HG02678 (cell line): ENCODE results near the gene PPP1R9A.

Experiments
- ATAC-seq: cut with Tn5 transposase; IDR thresholded peaks from one replicate; pipeline ENCODE4 v1.9.1; 2021; ENCODE audit warnings: mild to moderate bottlenecking, moderate library complexity; ENCODE audit not compliant: unreplicated experiment

The PPP1R9A gene

DNA sequence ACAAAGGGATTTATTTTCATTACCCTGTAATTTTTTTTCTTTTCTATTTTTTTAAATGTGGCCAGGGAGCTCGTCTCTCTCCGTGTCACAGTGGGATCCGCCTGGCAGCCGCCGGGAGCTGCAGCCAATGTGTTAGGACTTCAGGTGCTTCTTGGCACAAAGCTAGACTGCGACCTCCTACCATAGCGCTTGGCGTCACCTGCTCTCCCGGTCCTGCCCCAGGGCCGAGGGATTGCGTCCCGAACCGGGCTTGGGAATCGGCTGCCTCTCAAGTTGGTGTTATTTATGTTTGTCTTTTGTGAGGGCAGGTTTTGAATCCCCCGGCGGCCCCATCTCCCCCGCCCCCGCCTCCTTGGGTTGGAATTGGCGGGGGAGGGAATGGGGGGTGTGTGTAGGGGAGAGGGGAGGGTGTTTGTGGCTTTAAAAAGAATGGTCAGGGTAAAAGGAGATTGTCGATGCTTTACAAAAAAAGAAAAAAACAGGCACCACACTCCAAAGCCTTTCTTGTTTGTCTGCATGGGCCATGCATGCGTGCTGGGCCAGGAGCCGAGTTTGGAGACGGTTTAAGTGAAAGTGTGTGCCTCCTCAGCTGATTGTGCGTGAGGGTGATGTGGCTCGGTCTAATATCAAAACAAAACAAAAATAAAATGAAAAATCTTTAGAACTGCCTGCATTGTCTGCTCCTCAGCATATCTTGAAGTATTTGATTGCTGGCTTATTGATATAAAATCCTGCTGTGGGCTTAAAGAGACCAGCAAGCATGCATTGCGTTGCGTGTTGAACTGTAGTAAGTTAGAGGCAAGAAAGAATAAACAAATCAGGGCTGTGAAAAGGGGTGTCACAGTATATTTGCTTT, 1.2 kb downstream of the PPP1R9A start:
- no peak for ATAC-seq

DNA sequence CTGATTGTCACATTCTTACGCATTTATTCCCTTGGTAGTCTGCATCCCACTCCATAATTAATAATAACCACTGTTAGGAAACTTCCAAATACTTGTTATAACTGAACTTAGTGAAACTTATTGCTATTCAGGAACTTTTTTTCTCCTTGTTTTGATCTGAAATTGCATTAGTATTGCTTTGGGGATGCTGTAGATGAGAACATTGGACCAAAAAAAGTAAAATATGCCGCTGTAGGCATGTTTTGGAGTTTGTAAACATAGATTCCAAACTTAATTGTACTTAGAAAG, 1.7 kb downstream of the PPP1R9A start:
- ATAC-seq: no peak

DNA sequence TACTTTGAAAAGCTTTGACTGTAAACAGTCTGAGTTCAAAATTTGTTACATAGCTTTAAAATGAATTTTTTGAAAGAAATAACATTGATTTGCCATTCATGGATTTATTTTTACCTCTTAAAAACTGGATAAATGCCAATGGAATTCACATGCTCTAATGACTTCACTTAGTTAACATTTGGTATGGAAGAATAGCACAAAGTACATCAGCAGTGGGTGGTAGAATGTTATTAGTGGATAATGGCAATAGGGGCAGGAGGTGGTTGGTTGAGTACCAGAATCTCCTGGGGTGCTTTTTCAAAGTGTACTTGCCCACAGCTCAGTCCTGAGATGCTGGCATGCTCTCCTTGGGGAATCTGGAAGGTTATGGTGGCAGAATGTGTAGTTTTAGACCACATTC, 4.7 kb downstream of the PPP1R9A start:
- no peak for ATAC-seq

DNA sequence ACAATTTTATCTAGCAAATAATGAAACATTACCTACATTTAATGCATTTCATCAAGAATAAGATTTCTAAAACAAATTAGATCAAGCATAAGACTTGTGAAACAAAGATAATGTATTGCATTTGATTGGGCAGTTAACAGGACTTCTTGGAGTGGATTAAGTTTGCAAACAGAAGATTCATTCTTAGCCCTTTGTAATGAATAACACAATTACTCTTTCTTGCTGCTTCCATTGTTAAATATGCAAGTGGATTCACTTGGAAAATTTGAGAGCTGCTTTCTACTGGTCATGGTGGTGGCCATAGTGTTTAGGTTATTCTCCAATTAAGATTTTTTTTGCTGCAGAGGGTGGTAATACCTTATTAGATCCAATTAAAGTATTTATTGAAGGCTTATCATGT, 6.0 kb downstream of the PPP1R9A start:
- ATAC-seq: no peak

DNA sequence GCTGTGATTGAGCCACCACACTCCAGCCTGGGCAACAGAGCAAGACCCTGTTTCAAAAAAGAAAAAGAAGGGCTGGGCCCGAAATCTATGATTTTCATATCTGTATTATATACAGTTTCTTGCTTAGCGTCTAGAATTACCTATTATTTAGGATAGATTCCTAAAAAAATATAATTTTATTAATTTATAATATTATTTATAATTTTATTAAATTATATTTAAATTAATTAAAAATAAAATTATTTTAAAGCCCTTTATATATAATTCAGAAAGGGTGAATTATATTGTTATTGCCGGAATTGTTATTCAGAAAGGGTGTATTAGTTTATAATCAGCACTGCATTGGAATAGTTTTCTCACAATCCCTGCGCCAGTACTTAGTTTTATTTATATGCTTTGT, 14.5 kb downstream of the PPP1R9A start:
- no peak for ATAC-seq

DNA sequence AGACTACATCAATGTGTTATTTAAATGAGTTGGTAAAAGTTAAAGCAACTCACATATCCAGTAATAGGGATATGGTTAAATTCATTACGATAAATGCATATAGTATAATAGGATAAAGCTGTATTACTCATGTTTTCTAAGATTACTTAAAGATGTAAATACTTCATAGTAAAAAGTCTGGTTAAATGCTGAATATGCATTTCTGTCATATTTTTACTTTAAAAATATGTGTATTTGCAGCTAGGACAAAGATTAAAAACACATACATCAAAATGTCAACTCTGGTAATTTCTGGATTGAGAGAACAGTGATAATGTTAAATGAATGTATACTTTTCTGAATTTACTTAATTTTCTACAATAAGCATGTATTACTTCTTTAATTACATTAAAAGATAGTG, 15.1 kb downstream of the PPP1R9A start:
- no peak for ATAC-seq

DNA sequence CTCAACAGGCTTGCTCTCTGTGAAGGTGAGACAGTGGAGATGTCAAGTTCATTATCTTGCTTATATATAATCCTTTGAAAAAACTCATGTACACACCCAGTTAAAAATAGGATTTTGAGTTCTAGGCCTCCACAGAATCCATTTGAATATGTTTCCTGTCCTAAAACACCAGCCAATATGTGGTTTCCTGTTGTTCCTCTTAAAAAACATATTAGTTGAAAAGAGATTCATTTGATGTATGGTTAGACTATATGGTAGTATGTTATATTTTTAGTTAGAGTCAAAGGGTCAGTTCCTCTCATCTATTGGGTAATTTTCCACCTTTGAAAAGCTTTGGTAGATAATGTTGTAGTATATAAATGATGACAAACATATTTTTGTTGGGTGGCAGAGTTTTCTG, 16.0 kb downstream of the PPP1R9A start:
- no peak for ATAC-seq

DNA sequence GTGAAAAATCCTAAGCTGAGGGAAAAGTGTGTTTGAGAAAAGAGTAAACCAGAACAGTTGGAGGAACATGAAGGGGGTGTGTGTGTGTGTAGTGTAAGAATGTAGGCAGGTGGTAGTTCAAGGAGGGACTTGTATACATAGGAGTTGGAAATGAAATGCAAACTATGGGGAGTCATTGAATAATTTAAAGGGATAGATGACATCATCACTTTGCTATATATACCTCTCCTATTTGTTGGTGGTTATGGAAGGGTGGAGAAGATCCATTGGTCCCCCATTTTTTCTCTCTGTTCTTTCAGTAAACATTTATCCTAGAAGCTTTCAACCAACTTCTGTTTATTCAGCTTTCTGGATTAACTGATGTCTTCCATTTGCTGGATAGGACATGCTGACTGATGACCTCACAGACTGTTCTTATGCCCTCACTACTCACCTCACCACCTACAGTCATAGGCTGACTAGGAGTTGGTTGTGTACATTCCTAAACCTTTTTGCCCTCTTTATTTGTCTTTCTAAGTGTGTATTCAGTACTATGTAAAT, 20.8 kb downstream of the PPP1R9A start:
- no peak for ATAC-seq

DNA sequence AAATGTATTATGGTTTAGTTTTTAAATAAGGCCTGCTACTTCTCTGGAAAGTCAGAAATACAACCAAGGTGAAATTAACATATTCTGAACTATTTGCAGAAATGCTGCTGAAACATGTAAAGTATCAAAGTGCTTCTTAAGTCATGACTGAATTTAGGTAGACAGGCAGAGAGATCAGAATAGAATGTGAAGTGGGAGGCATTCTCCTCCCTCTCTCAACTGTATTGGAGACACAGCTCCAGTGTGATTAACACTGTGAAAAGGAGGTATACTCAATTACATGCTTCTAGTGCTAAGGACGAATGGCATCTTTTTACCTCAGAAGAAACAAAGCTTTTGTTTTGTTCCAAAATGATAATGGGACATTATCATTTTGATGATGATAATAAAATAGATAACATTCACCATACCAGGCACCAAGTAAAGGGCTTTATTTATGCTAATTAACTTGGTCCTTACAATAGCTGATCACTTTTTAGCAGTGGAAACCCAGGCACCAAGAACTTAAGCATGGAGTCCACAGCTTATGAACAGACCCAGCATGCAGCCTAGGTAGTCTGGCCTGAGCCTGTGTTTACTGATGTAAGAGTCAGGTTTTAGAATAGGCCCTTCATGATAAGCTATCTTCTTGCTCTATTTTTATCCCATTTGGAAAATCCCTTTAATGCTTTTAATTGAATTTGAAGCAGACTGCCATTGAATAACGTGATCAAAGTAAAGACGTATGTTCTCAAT, 26.0 kb downstream of the PPP1R9A start:
- ATAC-seq: no peak

DNA sequence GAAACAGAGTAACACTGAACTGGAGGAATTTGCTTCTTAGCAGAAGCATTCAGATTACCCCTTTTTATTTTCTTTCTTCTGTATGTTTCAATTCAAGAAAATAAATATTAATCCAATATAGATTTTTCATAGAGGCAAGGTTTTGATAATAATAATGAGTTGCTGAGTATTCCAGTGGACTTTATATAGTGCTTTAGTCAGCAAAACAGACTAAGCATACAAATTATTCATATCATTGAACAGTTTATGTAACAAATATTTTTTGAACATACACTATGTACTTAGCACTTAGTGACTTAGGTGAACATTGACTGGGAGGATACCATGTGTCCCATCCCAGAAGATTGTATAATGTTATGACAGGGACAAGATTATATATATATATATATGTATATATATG, 32.0 kb downstream of the PPP1R9A start:
- no peak for ATAC-seq

DNA sequence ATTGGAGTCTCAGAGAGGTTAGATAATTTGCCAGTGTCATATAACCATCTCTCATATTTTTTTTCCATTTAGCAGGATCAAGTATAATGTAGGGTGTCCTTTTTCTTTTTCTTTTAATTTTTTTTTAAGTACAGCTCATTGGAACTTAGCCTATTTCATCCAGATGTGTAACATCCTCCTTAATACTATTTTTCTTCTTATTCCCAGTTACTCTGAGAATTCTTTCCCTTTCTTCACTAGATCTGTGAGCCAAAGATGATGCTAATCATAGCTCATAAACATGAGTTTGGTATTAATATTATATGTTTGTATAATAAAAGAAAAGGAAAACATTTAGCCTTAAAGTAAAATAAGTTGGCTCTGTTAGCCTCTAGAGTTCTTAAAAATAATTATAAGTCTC, 32.8 kb downstream of the PPP1R9A start:
- ATAC-seq: no peak

DNA sequence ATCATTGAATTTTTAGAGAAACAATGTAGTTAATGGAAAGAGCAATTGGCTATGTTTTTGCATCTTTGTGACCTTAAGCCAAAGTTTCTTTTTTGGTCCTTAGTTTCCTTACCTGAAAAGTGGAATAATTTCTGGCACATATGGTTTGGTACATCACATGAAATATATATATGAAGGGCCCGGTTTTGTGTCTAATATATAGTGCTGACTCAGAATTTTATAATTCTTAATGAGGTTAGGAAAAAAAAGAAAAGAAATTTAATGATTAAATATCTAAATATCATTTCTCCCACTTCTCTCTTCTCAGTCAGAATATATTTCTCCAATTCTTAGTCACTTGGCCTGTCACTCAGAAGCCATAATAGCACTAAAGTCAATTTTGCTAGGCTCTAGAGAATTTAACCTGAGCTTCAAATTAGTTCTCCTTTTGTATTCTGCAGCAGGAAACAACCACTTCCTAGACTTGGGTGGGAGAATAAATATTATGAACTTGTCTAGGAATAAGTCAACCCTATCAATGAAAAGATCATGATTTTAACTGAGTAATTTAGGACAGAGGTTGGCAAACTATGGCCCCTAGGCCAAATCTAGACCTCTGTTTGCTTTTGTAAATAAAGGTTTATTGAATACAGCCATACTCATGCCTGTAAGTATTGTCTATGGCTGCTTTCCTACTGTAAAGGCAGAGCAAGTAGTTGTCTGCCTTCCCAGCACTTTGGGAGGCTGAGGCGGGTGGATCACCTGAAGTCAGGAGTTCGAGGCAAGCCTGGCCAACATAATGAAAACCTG, 34.6 kb downstream of the PPP1R9A start:
- no peak for ATAC-seq

DNA sequence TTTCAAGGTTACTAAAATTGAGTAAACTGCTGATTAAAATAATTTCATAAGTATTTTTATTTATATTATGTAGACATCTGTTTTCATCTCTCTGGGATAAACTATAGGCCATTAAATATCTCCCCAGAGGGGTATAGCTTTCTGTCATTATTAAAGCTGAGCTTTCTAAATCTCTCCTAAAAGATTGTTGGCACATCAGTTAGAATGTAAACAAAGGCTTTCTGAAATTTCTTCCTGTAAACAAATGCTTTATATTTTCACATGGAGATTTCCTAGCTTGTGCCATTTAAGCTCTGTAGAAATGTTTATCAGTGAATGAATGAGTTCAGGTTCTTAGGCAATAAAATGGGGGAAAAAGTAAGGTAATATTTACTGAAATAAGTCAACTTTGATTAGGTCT, 35.7 kb downstream of the PPP1R9A start:
- ATAC-seq: no peak

DNA sequence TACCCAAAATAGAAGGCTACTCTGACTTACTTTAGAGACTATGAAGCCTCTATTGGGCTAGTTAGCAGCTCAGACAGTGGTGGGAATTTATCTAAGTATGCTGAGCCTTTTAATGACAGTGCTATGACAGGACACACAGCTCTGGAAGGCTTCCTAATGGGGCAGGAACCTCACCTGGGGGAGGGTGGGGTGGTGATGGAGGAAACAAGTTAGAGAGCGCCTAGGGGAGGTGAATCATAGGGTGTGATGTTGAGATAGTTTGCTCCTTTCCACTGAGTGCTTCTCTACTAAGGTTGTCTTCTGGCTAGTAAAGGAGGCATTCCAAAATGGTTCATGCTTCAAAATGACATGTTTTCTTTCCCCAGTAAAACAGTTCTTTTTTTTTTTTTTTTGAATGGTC, 42.1 kb downstream of the PPP1R9A start:
- no peak for ATAC-seq

DNA sequence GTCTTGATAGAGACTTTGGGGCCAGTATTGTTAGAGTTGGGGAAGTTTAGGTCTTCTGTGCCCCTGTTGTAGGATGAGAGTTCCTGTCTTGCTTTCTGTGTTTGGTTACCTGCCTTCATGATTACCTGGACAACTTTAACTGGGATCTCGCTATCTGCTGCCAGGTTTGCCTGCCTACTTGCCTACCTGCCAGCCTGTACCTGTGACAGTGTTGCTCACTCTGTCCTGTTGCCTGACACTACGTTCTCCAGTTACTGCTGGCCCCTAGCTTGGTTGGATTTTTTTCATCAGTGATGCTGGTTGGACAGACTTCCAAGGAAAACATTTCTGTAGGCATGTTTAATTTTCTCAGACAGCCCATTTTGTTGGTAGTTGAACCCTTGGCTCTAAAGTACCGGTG, 48.4 kb downstream of the PPP1R9A start:
- ATAC-seq: no peak

DNA sequence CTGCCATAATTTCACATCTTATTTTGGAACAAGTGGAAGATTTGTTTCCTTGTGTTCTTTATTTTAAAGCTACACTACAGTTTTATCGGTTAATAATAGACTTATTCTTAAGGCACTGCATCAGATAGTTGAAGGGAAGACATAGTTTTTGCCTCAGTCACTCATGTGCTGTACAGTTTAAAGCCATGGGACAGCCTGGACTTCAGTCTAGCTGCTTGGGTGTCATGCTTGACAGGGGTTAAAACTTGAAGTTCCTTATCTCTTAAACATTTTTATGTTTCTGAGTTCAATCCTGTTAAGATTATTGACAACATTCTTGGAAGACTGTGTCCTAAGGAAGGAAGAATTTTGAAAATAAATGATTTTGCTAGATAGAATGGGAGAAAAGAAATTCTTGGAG, 49.7 kb downstream of the PPP1R9A start:
- no peak for ATAC-seq

DNA sequence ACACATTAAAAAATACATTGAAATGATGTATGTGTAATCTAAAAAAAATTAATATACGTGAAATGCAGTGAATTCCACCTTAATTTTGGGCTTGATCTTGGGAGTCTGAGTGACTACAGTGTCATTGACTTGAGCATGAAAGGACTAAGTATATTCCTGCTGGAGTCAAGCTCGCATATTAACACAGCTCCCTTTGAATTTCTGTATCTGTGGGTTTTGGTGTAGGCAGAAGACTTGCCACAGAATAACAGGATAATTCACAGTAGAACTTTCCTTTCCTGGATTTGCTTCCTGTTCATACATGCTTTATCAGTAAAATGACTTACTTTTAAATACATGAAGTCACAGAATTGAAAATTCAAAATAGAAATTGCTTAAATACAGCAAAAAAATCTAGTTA, 55.3 kb downstream of the PPP1R9A start:
- ATAC-seq: no peak

DNA sequence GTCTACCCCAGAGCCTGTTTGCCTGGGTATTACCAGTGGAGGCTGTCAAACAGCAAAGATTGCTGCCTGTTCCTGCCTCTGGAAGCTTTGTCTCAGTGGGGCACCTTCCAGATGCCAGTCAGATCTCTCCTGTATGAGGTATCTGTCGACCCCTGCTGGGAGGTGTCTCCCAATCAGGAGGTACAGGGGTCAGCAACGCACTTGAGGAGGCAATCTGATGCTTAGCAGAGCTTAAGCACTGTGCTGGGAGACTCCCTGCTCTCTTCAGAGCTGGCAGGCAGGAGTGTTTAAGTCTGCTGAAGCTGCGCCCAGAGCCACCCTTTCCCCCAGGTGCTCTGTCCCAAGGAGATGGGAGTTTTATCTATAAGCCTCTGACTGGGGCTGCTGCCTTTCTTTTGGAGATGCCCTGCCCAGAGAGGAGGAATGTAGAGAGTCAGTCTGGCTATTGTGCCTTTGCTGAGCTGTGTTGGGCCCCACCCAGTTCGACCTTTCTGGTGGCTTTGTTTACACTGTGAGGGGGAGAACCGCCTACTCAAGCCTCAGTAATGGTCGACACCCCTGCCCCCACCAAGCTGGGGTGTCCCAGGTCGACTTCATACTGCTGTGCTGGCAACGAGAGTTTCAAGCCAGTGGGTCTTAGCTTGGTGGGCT, 62.2 kb downstream of the PPP1R9A start:
- ATAC-seq: no peak

DNA sequence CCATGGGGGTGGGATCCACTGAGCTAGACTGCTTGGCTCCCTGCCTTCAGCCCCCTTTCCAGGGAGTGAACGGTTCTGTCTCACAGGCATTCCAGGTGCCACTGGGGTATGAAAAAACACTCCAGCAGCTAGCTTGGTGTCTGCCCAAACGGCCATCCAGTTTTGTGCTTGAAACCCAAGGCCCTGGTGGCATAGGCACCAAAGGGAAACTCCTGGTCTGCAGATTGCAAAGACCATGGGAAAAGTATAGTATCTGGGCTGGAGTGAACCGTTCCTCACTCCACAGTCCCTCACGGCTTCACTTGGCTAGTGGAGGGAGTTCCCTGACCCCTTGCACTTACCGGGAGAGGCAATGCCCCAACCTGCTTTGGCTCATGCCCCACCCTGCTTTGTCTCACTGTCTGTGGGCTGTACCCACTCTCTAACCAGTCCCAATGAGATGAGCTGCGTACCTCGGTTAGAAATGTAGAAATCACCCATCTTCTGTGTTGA, 62.7 kb downstream of the PPP1R9A start:
- no peak for ATAC-seq

DNA sequence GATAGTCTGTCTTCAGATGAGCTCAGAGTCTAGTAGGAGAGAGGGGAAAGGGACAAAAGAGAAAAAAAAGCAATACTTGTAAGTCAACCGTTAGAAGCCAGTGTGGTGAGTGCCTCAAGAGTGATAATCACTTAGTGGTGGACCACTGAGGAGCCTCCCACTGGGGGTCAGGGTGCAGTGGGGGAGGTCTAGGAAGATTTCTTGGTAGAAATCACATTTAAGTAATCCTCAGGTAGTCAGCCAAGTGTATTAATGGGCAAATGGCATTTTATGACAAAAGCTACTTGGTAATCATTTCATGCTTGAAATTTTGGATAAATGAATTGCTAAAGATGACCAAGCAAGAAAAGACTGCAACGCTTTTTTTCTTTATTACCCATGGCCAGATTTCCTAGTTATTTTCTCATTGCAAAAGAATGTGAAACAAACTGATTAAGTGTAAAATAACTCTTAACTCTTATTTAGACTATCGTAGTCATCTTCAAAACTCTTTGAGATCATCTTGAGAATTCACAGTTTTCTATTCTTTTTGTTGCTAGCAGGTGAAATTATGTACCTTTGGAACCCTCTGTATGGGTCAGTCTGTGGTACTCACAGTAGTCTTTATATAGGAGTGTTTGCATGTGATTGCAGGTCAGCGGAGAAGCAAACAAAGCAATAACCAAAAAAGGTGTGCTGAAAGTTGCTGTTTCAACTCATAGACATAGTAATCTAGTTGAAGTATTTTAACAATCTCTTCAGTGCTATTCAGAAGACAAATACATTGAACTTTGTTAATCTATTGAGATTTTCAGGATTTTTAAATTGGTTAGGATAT, 63.9 kb downstream of the PPP1R9A start:
- no peak for ATAC-seq
